Hepatocyte (in vitro differentiated cells): ENCODE data around the gene TMEM44. TPM values are rescaled to one million over a fixed set of nuclear protein-coding genes. Genes with fewer than 3 reads are reported as not detected.

Experiments
- DNase-seq: peaks from one replicate; pipeline ENCODE4 v3.0.0-alpha.2; 2016; ENCODE audit warnings: low spot score
- H2AFZ ChIP-seq: fragments of 200-600 bp; sonication (generic); 2 replicates; pipeline ENCODE4 v1.6.0; 2016; ENCODE audit warnings: antibody characterized with exemption, mild to moderate bottlenecking
- H3K27ac ChIP-seq: fragments of 200-600 bp; sonication (generic); 2 replicates; pipeline ENCODE4 v1.5.1; 2016; ENCODE audit warnings: mild to moderate bottlenecking
- H3K27me3 ChIP-seq: fragments of 200-600 bp; sonication (generic); 2 replicates; pipeline ENCODE4 v1.6.1; 2016
- H3K36me3 ChIP-seq: fragments of 200-600 bp; sonication (generic); replicated peaks from 2 replicates; pipeline ENCODE4 v1.5.1; 2016; ENCODE audit warnings: low read depth; ENCODE audit not compliant: insufficient read depth
- H3K4me1 ChIP-seq: fragments of 200-600 bp; sonication (generic); 2 replicates; pipeline ENCODE4 v1.5.1; 2016; ENCODE audit warnings: mild to moderate bottlenecking, moderate library complexity; ENCODE audit not compliant: insufficient read depth
- H3K4me2 ChIP-seq: fragments of 200-600 bp; sonication (generic); 2 replicates; pipeline ENCODE4 v1.6.0; 2016
- H3K4me3 ChIP-seq: fragments of 200-600 bp; sonication (generic); 2 replicates; pipeline ENCODE4 v1.5.1; 2016; ENCODE audit warnings: mild to moderate bottlenecking
- H3K79me2 ChIP-seq: fragments of 200-600 bp; sonication (generic); 2 replicates; pipeline ENCODE4 v1.6.0; 2017; ENCODE audit warnings: mild to moderate bottlenecking
- H3K9me2 ChIP-seq: fragments of 200-600 bp; sonication (generic); replicated peaks from 2 replicates; pipeline ENCODE4 v1.6.0; 2017; ENCODE audit warnings: mild to moderate bottlenecking; ENCODE audit not compliant: insufficient read depth
- H3K9me3 ChIP-seq: fragments of 200-600 bp; sonication (generic); 2 replicates; pipeline ENCODE4 v1.5.1; 2016; ENCODE audit warnings: low read depth, mild to moderate bottlenecking
- H4K20me1 ChIP-seq: fragments of 200-600 bp; sonication (generic); 2 replicates; pipeline ENCODE4 v1.6.0; 2016; ENCODE audit warnings: mild to moderate bottlenecking; ENCODE audit not compliant: insufficient read depth, poor library complexity, severe bottlenecking
- CTCF ChIP-seq: fragments of 200-600 bp; sonication (generic); IDR thresholded peaks from 2 replicates; pipeline ENCODE4 v1.5.1; 2016; ENCODE audit warnings: antibody characterized with exemption, mild to moderate bottlenecking; ENCODE audit not compliant: poor library complexity
- EZH2 ChIP-seq: fragments of 200-600 bp; sonication (generic); IDR thresholded peaks from 2 replicates; pipeline ENCODE4 v1.6.1; 2016; ENCODE audit warnings: antibody characterized with exemption, mild to moderate bottlenecking, borderline replicate concordance
- EZH2phosphoT487 ChIP-seq: fragments of 200-600 bp; sonication (generic); IDR thresholded peaks from one replicate; pipeline ENCODE4 v1.6.1; 2018; ENCODE audit warnings: antibody characterized with exemption, mild to moderate bottlenecking, low read depth, moderate library complexity; ENCODE audit not compliant: unreplicated experiment, severe bottlenecking
- WGBS: methylation state at CpG from one replicate; pipeline ENCODE4 v1.1.6; 2016; ENCODE audit warnings: low lambda C conversion rate; ENCODE audit errors: missing lambda C conversion rate; 5-methylcytosine and 5-hydroxymethylcytosine counted together
- polyA plus RNA-seq: library from polyadenylated mRNA; unstranded; fragments of >200 nt; fragmentation: Nextera tagmentation; extraction: Ambion mirVana; gene quantifications from 2 replicates; pipeline ENCODE4 v1.2.1, GENCODE V29; 2016
- total RNA-seq: library from RNA; depleted of rRNA; stranded (reverse); fragments of >200 nt; gene quantifications from 2 replicates; pipeline ENCODE4 v1.2.3, GENCODE V29; 2014

TMEM44 gene
- total and polyA plus RNA-seq, 2 experiments from 2014 or later: 6.6 to 9.1 TPM

GRCh38 chr3:194664857-194665256, 31.6 kb upstream of the TMEM44 start:
- Histone ChIP-seq H3K4me1 (no peaks in the 10 kb centered on the region), H3K79me2 (peaks cover 20% of the 10 kb centered on the region), H3K4me3 (no peak overlapping the region), H3K27ac (no peak overlapping the region), H3K4me2 (no peak overlapping the region), H3K9me2 (no peaks in the 10 kb centered on the region), H3K27me3 (no peaks in the 10 kb centered on the region), H3K9me3 (no peaks in the 10 kb centered on the region), H3K36me3 (no peaks in the 10 kb centered on the region), H4K20me1 (no peaks in the 10 kb centered on the region), H2AFZ (no peak overlapping the region)
- 95% methylated on average over 7 of the region's 7 CpGs for WGBS
- no peak for DNase-seq
- TF ChIP-seq EZH2phosphoT487: no peak

- Histone ChIP-seq H4K20me1 (no peaks in the 10 kb centered on the region), H3K36me3 (no peaks in the 10 kb centered on the region), H3K4me3 (no peak overlapping the region), H3K79me2 (no peaks in the 10 kb centered on the region), H3K27me3 (no peaks in the 10 kb centered on the region), H3K27ac (no peak overlapping the region), H2AFZ (no peak overlapping the region), H3K4me2 (no peak overlapping the region), H3K9me2 (no peaks in the 10 kb centered on the region), H3K4me1 (no peaks in the 10 kb centered on the region), H3K9me3 (no peaks in the 10 kb centered on the region)
- 71% methylated on average over 6 of the region's 6 CpGs for WGBS
- TF ChIP-seq EZH2phosphoT487: no peak
- no peak for DNase-seq
Measured at GRCh38 chr3:194661946-194662345, 28.7 kb upstream of the TMEM44 start.

GRCh38 chr3:194661374-194661773, 28.2 kb upstream of the TMEM44 start:
- WGBS: 82% methylated on average over 3 of the region's 3 CpGs
- Histone ChIP-seq H3K79me2 (no peaks in the 10 kb centered on the region), H3K4me1 (no peaks in the 10 kb centered on the region), H3K36me3 (no peaks in the 10 kb centered on the region), H3K4me2 (no peak overlapping the region), H3K27me3 (no peaks in the 10 kb centered on the region), H4K20me1 (no peaks in the 10 kb centered on the region), H3K27ac (no peak overlapping the region), H2AFZ (no peak overlapping the region), H3K9me3 (no peaks in the 10 kb centered on the region), H3K9me2 (no peaks in the 10 kb centered on the region), H3K4me3 (no peak overlapping the region)
- DNase-seq: no peak
- TF ChIP-seq EZH2phosphoT487: no peak
- no peak for TF ChIP-seq CTCF
- no peak for TF ChIP-seq EZH2

GRCh38 chr3:194659778-194660177, 26.6 kb upstream of the TMEM44 start:
- Histone ChIP-seq H3K27me3 (no peaks in the 10 kb centered on the region), H3K36me3 (no peaks in the 10 kb centered on the region), H3K9me3 (no peaks in the 10 kb centered on the region), H3K79me2 (no peaks in the 10 kb centered on the region), H3K9me2 (no peaks in the 10 kb centered on the region), H3K4me2 (no peak overlapping the region), H4K20me1 (no peaks in the 10 kb centered on the region), H3K4me3 (no peak overlapping the region), H3K4me1 (no peaks in the 10 kb centered on the region), H3K27ac (no peak overlapping the region), H2AFZ (no peak overlapping the region)
- TF ChIP-seq CTCF (no peak), EZH2phosphoT487 (no peak), EZH2 (no peak)
- WGBS: 85% methylated on average over 7 of the region's 7 CpGs
- no peak for DNase-seq
